Stimulated activated CD4-positive, alpha-beta T cell treated with anti-CD3 and anti-CD28 coated beads, Interleukin-12 subunit alpha, Interleukin-12 subunit beta, amount 100 ng/mL, for 48 hours (primary cell): ENCODE data around the gene AGRP.

Source experiments
- DNase-seq, 3 donors: peaks; one replicate each; pipeline ENCODE4 v3.0.0-alpha.2; 2020; ENCODE audit warnings: low read depth in 2 of 3, low spot score in 1 of 3

AGRP gene

DNA sequence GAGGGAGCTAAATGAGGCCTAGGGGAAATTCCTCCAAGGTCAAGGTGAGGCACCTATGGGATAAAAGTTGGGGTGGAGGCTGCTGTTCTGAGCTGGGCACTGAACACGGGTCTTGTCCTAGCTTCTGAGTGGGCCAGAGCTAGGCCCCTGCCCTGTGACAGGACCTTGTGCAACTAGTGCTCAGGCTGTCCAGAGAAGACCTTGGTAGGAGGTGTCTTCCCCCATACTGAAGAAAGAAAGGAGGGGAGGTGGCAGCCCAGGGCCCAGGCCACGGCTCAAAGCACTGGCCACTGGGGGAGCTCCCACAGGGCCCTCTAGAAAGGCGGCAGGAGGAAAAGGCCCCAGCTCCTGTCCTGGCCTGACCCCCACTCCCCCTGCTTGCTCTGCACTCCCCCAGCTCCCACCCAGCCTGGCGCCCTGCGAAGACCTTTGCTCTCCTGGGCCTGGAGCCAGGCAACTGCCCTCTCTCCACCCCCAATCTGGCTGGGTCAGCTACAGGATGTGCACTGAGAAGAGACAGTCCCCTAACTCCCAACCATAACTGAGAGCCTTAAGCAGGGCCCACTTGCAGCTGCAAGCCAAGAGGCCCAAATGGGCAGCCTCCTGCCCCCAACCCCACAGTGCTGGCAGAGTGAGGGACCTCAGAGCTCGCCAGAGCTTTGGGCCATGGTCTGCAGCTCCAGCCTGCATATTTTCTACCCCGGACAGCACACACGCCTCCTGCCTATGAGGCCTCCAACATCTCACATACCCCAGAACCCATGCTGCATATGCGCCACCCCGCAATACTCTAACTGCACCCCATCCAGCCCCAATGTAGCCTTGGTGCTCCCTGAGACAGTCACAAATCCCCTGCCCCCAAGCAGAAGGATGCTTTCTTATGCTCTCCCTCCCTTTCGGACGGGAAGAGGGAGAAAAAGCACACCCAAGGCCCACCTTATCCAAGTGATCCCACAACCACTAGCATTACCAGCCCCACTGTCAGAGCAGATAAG lies 37.1 kb downstream of the AGRP start:
- DNase-seq: no peak

DNA sequence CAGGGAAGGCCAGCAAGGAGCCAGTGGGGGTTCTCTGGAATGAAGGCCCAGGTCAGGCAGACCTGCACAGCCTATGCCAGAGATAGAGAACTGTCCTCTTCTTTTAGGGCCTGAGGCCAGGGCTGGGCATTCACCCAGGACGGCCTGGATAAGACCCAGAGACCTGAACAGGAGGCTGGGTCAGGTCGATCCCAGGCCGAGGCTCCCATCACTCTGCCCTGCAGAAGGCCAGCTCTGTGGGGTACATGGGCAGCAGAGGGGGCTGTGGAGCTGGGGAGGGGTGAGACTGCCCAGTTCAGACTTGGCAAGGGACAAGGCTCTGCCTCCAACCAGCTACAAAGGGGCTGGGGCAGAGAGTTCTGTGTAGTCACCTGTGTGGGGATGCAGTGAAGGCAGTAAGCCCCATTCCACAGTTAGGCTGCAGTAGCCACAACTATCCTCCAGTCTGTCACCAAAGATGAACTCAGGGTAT lies 37.9 kb downstream of the AGRP start:
- no peak for DNase-seq

DNA sequence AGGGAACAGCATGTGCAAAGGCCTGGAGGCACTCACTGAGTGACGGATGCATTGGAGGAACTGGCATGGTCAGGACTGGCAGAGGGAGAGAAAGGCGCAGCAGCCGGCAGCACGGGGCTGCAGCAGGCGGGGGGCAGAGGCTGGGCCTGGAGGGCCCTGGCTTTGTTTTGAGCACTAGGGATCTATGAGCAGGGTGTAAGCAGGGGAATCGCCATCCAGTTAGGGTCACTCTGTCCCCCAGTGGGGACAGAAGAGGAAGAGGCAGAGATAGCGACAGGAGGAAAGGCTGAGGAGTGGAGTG lies 38.3 kb downstream of the AGRP start:
- no peak for DNase-seq

- DNase-seq: no peak
Observed at GRCh38 chr16:67444259-67445125, 38.9 kb downstream of the AGRP start.

GRCh38 chr16:67443265-67443664 lies 40.1 kb downstream of the AGRP start:
- DNase-seq: no peak

GRCh38 chr16:67442581-67443255 lies 40.6 kb downstream of the AGRP start:
- no peak for DNase-seq

GRCh38 chr16:67441907-67442306 lies 41.4 kb downstream of the AGRP start:
- no peak for DNase-seq

DNA sequence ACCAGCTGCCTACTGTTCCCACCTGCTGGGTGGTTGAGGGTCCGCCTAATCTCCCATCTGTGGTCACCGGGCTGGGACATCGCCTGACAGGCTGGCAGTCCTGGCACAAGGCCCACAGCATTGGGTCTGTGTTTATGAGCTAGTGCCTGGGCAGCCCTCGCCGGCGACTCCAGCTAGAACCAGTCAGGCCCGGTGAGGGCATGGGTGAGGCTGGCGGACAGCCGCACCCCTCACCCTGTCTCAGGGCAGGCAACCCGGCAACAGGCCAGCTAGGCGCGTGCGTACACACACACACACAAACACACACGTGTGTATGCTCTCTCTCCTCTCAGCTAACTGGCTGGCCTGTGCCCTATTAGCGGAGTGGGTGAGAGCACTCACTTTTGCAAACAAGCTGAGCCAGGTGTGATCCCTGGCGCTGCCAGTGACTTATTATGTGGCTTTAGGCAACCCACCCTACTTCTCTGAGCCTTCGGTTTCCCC lies 42.0 kb downstream of the AGRP start:
- no peak for DNase-seq

DNA sequence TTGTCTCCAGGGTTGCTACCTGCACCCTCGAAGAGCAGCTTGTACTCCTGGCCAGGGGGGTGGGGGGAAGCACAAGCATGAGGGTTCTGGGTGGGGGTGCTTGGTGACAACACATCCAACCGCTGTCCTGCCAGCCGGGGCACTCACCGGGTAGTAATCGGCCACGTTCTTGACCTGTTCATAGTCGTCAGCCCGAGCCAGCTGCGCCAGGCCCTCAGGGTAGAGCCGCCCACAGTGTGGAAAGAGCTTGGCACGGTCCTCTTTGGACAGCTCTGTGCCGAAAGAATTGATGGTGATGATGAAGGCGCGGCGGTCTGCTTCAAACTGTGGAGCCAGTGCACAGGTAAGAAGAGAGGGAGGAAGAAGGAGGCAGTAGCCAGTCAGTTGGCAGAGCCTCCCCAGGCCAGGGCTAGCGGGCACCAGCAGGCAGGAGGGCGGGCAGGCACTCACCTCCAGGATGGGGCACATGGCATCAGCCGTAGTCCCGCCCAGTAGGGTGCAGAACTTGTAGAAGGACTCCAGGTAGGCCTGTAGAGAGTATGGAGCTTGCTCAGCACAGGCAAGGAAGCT lies 44.4 kb downstream of the AGRP start:
- no peak for DNase-seq

DNA sequence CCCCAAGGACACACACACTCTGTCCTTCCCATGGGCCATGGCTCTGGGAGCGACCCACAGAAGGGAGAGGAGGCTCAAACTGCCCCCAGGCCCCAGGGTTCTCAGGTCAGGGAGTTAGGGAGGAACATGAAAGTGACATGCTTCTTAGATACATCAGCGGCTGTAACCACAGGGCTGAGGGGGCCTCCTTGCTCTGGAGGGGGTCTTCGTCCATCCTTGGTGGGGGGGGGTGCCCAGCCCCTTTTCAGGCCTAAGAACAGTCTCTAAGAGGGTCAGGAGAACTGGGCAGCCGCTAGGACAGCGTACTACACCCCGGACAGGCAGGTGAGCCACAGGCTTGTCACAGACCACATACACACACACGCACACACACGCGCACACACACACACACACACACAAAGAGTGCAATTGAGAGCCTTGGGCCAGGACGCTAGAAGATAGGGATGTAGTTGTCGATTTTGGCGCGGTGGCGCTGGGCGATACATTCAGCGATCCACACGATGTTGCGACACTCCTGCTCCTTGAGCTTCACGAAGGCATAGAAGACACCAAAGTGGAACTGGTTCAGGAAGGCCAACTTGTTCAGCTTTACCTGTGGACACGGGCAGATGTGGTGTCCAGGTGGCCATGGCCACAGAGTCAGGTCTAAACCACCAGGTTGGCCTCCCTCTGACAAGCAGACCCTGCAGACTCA lies 45.1 kb downstream of the AGRP start:
- no peak for DNase-seq

GRCh38 chr16:67437513-67437912 lies 45.8 kb downstream of the AGRP start:
- no peak for DNase-seq

- DNase-seq: no peak
Observed at GRCh38 chr16:67436640-67437193, 46.6 kb downstream of the AGRP start.

DNA sequence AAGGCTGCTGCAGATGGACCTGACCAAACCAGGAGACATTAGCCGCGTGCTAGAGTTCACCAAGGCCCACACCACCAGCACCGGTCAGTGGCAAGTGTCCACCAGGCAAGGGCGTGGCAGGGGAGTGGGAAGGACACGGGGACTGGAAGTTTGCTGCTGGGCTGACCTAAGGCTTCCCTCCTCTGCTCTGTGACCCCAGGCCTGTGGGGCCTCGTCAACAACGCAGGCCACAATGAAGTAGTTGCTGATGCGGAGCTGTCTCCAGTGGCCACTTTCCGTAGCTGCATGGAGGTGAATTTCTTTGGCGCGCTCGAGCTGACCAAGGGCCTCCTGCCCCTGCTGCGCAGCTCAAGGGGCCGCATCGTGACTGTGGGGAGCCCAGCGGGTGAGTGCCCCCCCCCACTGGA lies 47.6 kb downstream of the AGRP start:
- DNase-seq: no peak

DNA sequence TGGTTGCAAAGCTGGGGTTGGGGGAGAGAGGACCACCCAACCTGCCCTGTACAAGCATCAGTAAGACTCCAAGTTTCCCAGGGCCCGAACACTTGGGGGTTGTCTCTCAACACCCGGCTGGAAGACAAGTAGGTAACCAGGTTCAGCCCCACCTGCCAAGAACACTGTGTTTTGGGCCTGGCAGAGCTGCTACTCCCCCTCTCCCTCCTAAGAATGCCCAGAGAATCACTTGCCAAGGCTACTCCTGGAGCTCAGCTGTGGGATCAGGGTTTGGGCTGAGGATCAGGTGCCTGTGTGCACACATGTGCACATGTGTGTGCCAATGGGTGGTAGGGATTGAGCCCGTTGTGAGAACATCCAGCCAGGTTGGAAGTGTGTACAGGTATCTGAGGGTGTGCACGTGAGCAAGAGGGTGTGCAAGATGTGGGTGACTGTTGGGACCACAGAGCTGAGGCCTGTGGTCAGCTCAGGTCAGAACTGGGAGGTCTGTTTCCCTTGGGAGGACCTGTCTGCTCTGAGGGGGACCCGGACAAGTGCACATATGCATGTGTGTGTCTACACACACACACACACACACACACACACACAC lies 50.1 kb downstream of the AGRP start:
- no peak for DNase-seq
